CD4-positive, alpha-beta T cell (primary cell): ENCODE measurements around the gene SFXN5. TPM values are rescaled to one million over a fixed set of nuclear protein-coding genes. Genes with fewer than 3 reads are reported as not detected.
A peak's percentile ranks its signal among the peaks of the same experiment; 100 is the strongest.

Experiments
- ATAC-seq: fragments of 200-7000 bp; cut with Tn5 transposase; one replicate; pipeline ENCODE4 v1.10.0; 2022; ENCODE audit warnings: mild to moderate bottlenecking; ENCODE audit not compliant: poor library complexity
- CTCF ChIA-PET: fragments of 350-600 bp; sonication (Branson Sonifier 250); formaldehyde crosslinking; loops from one replicate; lab custom pipeline; 2021; ENCODE audit warnings: antibody characterized with exemption, inconsistent platforms; lab: Charles Lee
- POLR2A ChIA-PET: fragments of 350-600 bp; sonication (Branson Sonifier 250); formaldehyde crosslinking; loops from one replicate; lab custom pipeline; 2021; ENCODE audit warnings: antibody characterized with exemption, inconsistent platforms; lab: Charles Lee
- DNase-seq, 14 experiments: peaks; one replicate each; pipeline ENCODE4 v3.0.0-alpha.2; 2013 to 2020; ENCODE audit warnings: mixed read lengths in 2 of 14
- H3K27ac ChIP-seq, 2 donors: one replicate each; pipeline versions ENCODE4 v1.5.1 to v1.7.0; 2013; ENCODE audit warnings: low read length in 2 of 2, low read depth in 1 of 2, mild to moderate bottlenecking in 1 of 2
- H3K27me3 ChIP-seq, 2 experiments: 1 replicate in 1 of 2; 2 replicates in 1 of 2; pipeline versions ENCODE4 v1.6.1 to v1.7.0; 2013; ENCODE audit warnings: low read length in 2 of 2, control low read depth in 1 of 2, mild to moderate bottlenecking in 1 of 2, moderate library complexity in 1 of 2; ENCODE audit not compliant: insufficient read depth in 2 of 2, control insufficient read depth in 1 of 2
- H3K36me3 ChIP-seq: one replicate; pipeline ENCODE4 v1.6.1; 2013; ENCODE audit warnings: low read length, control low read depth; ENCODE audit not compliant: insufficient read depth
- H3K4me1 ChIP-seq: one replicate; pipeline ENCODE4 v1.6.1; 2013; ENCODE audit warnings: low read length, control low read depth; ENCODE audit not compliant: insufficient read depth
- H3K4me3 ChIP-seq: one replicate; pipeline ENCODE4 v1.5.1; 2013; ENCODE audit warnings: mild to moderate bottlenecking, low read length, moderate library complexity
- H3K9me3 ChIP-seq, 2 experiments: 1 replicate in 1 of 2; 2 replicates in 1 of 2; pipeline versions ENCODE4 v1.6.1 to v1.7.0; 2013; ENCODE audit warnings: low read length in 2 of 2, mild to moderate bottlenecking in 2 of 2, control low read depth in 1 of 2, moderate library complexity in 1 of 2; ENCODE audit not compliant: control insufficient read depth in 1 of 2, insufficient read depth in 1 of 2
- H3K27ac Mint-ChIP-seq: one replicate; pipeline ENCODE4 v1.8.0; 2020; ENCODE audit warnings: mixed read lengths
- H3K27me3 Mint-ChIP-seq: one replicate; pipeline ENCODE4 v1.8.0; 2021; ENCODE audit warnings: mixed read lengths
- H3K36me3 Mint-ChIP-seq: one replicate; pipeline ENCODE4 v1.8.0; 2021; ENCODE audit warnings: low read depth, mixed read lengths
- H3K4me1 Mint-ChIP-seq: one replicate; pipeline ENCODE4 v1.8.0; 2021; ENCODE audit warnings: low read depth, mixed read lengths
- H3K4me3 Mint-ChIP-seq: one replicate; pipeline ENCODE4 v1.8.0; 2020; ENCODE audit warnings: mild to moderate bottlenecking, mixed read lengths
- H3K9me3 Mint-ChIP-seq: one replicate; pipeline ENCODE4 v1.8.0; 2020; ENCODE audit warnings: mixed read lengths
- intact Hi-C, 2 experiments: fragments of 100-400 bp; cut with DNase I in 1 of 2; cut with micrococcal nuclease in 1 of 2; formaldehyde crosslinking; loops; one replicate each; pipeline versions ENCODE4 v1.15.1 to v1.9.0; 2023 to 2025; cut with DNase I, micrococcal nuclease
- total RNA-seq, 174 experiments: library from RNA in 2 of 174; stranded (reverse) in 2 of 174; gene quantifications; one replicate each; pipeline ENCODE4 v1.2.3 and lab custom pipeline; 2021 to 2026
- TF ChIP-seq, protein P1 (sequence below): fragments of 200-600 bp; IDR thresholded peaks from one replicate; pipeline ENCODE4 v1.8.0; 2022; ENCODE audit warnings: antibody characterized with exemption, mild to moderate bottlenecking

SFXN5 gene
- total RNA-seq, 2 experiments from 2014 or later = 5.1 to 5.4 TPM

DNA sequence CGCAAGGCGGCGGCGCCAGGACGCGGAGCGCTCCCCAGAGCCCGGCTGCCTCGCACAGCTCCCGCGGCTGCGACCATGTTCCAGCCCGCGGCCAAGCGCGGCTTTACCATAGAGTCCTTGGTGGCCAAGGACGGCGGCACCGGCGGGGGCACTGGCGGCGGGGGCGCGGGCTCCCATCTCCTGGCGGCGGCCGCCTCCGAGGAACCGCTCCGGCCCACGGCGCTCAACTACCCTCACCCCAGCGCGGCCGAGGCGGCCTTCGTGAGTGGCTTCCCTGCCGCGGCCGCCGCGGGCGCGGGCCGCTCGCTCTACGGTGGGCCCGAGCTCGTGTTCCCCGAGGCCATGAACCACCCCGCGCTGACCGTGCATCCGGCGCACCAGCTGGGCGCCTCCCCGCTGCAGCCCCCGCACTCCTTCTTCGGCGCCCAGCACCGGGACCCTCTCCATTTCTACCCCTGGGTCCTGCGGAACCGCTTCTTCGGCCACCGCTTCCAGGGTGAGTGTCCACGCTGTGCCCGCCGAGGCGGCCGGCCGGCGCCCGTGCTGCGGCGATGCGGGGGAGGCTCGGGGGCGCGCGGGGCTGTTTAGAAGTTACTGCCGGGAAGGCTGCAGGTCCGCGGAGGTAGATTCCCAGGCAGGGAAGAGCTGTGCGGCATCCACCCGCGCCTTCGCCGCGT lies 153.5 kb downstream of the SFXN5 start:
- H3K4me1 ChIP-seq = peaks cover 53% of the 10 kb centered on the region
- Mint-ChIP-seq H3K9me3 (no peaks in the 10 kb centered on the region), H3K36me3 (no peaks in the 10 kb centered on the region), H3K27ac (no peak overlapping the region), H3K27me3 (peaks cover 76% of the 10 kb centered on the region), H3K4me1 (peaks cover 30% of the 10 kb centered on the region), H3K4me3 (peak overlapping the region; percentile 78)
- intact Hi-C loops = no loop called here
- no peak overlapping the region for H3K27ac ChIP-seq
- peaks cover 0 to 40% of the 10 kb centered on the region in 2 experiments for H3K9me3 ChIP-seq
- H3K36me3 ChIP-seq = no peaks in the 10 kb centered on the region
- no peak overlapping the region for H3K4me3 ChIP-seq
- DNase-seq (peak in 2 of 14 experiments; percentile 25 to 33), ATAC-seq (peak; percentile 12)
- TF ChIP-seq, protein P1, sequence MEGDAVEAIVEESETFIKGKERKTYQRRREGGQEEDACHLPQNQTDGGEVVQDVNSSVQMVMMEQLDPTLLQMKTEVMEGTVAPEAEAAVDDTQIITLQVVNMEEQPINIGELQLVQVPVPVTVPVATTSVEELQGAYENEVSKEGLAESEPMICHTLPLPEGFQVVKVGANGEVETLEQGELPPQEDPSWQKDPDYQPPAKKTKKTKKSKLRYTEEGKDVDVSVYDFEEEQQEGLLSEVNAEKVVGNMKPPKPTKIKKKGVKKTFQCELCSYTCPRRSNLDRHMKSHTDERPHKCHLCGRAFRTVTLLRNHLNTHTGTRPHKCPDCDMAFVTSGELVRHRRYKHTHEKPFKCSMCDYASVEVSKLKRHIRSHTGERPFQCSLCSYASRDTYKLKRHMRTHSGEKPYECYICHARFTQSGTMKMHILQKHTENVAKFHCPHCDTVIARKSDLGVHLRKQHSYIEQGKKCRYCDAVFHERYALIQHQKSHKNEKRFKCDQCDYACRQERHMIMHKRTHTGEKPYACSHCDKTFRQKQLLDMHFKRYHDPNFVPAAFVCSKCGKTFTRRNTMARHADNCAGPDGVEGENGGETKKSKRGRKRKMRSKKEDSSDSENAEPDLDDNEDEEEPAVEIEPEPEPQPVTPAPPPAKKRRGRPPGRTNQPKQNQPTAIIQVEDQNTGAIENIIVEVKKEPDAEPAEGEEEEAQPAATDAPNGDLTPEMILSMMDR = no peak
- ChIA-PET CTCF (no interaction called here), POLR2A (interaction anchor here (1.1 kb wide), 1 partner anchor 9 kb away, joined by 3 read pairs; no protein-coding TSS in a partner anchor)
- peaks cover 83 to 93% of the 10 kb centered on the region in 2 experiments for H3K27me3 ChIP-seq

DNA sequence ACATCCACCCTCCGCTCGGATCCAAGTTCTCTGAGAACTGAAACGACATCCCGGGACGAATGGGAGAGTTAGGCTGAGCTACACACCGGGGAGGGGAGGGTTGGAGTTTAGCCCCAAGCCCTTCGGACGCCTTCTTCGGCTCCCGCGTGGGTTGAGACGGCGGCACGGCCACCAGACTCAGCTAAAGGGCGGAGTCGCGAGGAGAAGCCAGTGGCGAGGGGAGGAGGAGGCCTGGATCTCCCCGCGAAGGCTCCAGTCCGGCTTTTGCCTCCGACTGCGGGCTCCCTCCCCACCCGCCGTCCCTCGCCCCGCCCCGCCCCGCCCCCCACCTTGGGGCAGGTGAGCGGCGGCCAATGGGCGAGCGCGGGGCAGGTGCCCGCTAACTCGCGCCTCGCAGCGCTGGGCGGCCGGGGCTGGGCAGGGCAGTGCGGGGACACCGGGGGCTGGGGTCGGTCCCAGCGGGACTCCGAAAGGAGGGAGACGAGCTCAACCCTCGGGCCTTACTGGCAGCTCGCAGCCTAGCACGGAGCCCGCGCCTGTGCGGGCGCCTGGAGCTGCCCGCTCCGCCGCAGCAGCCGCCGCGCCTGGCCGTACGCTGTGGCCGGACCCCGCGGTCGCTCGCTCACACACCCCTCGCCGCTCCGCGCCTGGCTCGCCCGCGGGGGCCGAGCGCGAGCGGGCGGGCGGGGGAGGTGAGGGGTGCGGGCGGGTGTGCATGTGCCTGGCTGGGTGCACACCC lies 154.2 kb downstream of the SFXN5 start, which contains the start of gene EMX1:
TSS of gene EMX1 (plus strand) at position 382 of the 739 bp plus-strand sequence. CDS start at position 716, 334 bp downstream.
- ChIA-PET POLR2A (interaction anchor here (0.6 to 1.0 kb wide), 2 partner anchors 36 to 46 kb away, joined by 3 read pairs; no protein-coding TSS in a partner anchor), CTCF (no interaction called here)
- peaks cover 30% of the 10 kb centered on the region for H3K4me1 Mint-ChIP-seq
- intact Hi-C loops = no loop called here
- peaks cover 74% of the 10 kb centered on the region for H3K27me3 Mint-ChIP-seq
- peak within 1 kb of the TSS; percentile 84 for H3K4me3 Mint-ChIP-seq
- no peaks in the 10 kb centered on the region for H3K36me3 Mint-ChIP-seq
- H3K9me3 ChIP-seq = peaks cover 0 to 40% of the 10 kb centered on the region in 2 experiments
- H3K36me3 ChIP-seq = no peaks in the 10 kb centered on the region
- peaks cover 53% of the 10 kb centered on the region for H3K4me1 ChIP-seq
- no peak within 1 kb of the TSS for H3K27ac Mint-ChIP-seq
- peaks cover 81 to 93% of the 10 kb centered on the region in 2 experiments for H3K27me3 ChIP-seq
- ATAC-seq = peak; percentile 51
- TF ChIP-seq, protein P1 = no peak
- no peaks in the 10 kb centered on the region for H3K9me3 Mint-ChIP-seq
- peak in 9 of 14 experiments; percentile 15 to 66 (median 46) for DNase-seq
- H3K4me3 ChIP-seq = peak within 1 kb of the TSS; percentile 57
- no peak within 1 kb of the TSS for H3K27ac ChIP-seq

DNA sequence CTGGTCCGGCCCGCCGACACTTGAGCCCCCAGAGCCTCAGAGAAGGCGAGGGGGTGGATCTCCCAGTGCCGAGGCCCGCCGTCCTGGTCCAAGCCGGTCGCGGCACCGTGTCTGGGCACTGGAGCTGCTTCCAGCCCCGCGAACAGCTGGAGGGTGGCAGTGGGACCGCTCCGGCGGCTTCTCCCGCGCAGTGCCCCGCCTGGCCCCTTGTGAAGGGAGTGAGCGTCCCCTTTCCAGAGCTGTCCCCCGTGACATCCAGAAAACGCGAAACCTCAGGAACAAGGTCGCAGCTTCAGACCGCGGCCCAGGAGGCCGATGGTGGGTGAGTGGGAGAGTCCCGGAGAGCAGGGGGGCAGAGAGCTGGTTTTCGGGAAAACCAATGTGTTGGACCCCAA lies 154.8 kb downstream of the SFXN5 start:
- Histone ChIP-seq H3K27ac (no peak overlapping the region), H3K9me3 (peaks cover 0 to 40% of the 10 kb centered on the region in 2 experiments), H3K27me3 (peaks cover 81 to 93% of the 10 kb centered on the region in 2 experiments), H3K36me3 (no peaks in the 10 kb centered on the region), H3K4me3 (peak overlapping the region; percentile 57), H3K4me1 (peaks cover 53% of the 10 kb centered on the region)
- DNase-seq = no peak
- Mint-ChIP-seq H3K27ac (no peak overlapping the region), H3K4me3 (peak overlapping the region; percentile 84), H3K9me3 (no peaks in the 10 kb centered on the region), H3K27me3 (peaks cover 74% of the 10 kb centered on the region), H3K4me1 (peaks cover 30% of the 10 kb centered on the region), H3K36me3 (no peaks in the 10 kb centered on the region)
- ChIA-PET POLR2A (interaction anchor here (1.0 kb wide), 1 partner anchor 47 kb away, joined by 3 read pairs; no protein-coding TSS in a partner anchor), CTCF (no interaction called here)
- ATAC-seq = no peak
- TF ChIP-seq, protein P1 = no peak
- intact Hi-C loops = no loop called here
